Activated naive CD4-positive, alpha-beta T cell treated with anti-CD3 and anti-CD28 coated beads, Interleukin-2, amount 50 U/mL, for 24 hours (primary cell): ENCODE measurements around the gene ANK3.

Experiments used
- H3K27ac Mint-ChIP-seq: one replicate; pipeline ENCODE4 v1.8.0; 2021; ENCODE audit warnings: mild to moderate bottlenecking, mixed read lengths
- H3K27me3 Mint-ChIP-seq: one replicate; pipeline ENCODE4 v1.8.0; 2021; ENCODE audit warnings: mixed read lengths
- H3K36me3 Mint-ChIP-seq: one replicate; pipeline ENCODE4 v1.8.0; 2021; ENCODE audit warnings: mixed read lengths
- H3K4me1 Mint-ChIP-seq: one replicate; pipeline ENCODE4 v1.8.0; 2021; ENCODE audit warnings: mixed read lengths
- H3K4me3 Mint-ChIP-seq: one replicate; pipeline ENCODE4 v1.8.0; 2021; ENCODE audit warnings: mild to moderate bottlenecking, mixed read lengths
- H3K9me3 Mint-ChIP-seq: one replicate; pipeline ENCODE4 v1.8.0; 2021; ENCODE audit warnings: mixed read lengths

ANK3 gene

GRCh38 chr10:60029475-60029874 is 360.2 kb downstream of the ANK3 start:
- Mint-ChIP-seq H3K27me3 (no peaks in the 10 kb centered on the region), H3K9me3 (no peaks in the 10 kb centered on the region), H3K27ac (no peak overlapping the region), H3K4me1 (no peaks in the 10 kb centered on the region), H3K36me3 (no peaks in the 10 kb centered on the region), H3K4me3 (no peak overlapping the region)

- Mint-ChIP-seq H3K27ac (no peak overlapping the region), H3K36me3 (no peaks in the 10 kb centered on the region), H3K9me3 (no peaks in the 10 kb centered on the region), H3K4me3 (no peak overlapping the region), H3K27me3 (no peaks in the 10 kb centered on the region), H3K4me1 (no peaks in the 10 kb centered on the region)
Measured at GRCh38 chr10:60028081-60028480, 361.6 kb downstream of the ANK3 start.

- Mint-ChIP-seq H3K36me3 (no peaks in the 10 kb centered on the region), H3K9me3 (no peaks in the 10 kb centered on the region), H3K4me3 (no peak overlapping the region), H3K27me3 (no peaks in the 10 kb centered on the region), H3K4me1 (no peaks in the 10 kb centered on the region), H3K27ac (no peak overlapping the region)
Measured at GRCh38 chr10:60025279-60025678, 364.4 kb downstream of the ANK3 start.

GRCh38 chr10:60024506-60024905 is 365.2 kb downstream of the ANK3 start:
- no peaks in the 10 kb centered on the region for H3K27me3 Mint-ChIP-seq
- no peaks in the 10 kb centered on the region for H3K36me3 Mint-ChIP-seq
- no peaks in the 10 kb centered on the region for H3K4me1 Mint-ChIP-seq
- peak overlapping the region; percentile 69 for H3K27ac Mint-ChIP-seq
- H3K9me3 Mint-ChIP-seq: no peaks in the 10 kb centered on the region
- no peak overlapping the region for H3K4me3 Mint-ChIP-seq

GRCh38 chr10:60023155-60023877 is 366.4 kb downstream of the ANK3 start:
- H3K4me3 Mint-ChIP-seq: no peak overlapping the region
- no peaks in the 10 kb centered on the region for H3K36me3 Mint-ChIP-seq
- no peaks in the 10 kb centered on the region for H3K27me3 Mint-ChIP-seq
- H3K4me1 Mint-ChIP-seq: no peaks in the 10 kb centered on the region
- H3K27ac Mint-ChIP-seq: no peak overlapping the region
- no peaks in the 10 kb centered on the region for H3K9me3 Mint-ChIP-seq

GRCh38 chr10:60021361-60021760 is 368.3 kb downstream of the ANK3 start:
- H3K9me3 Mint-ChIP-seq: no peaks in the 10 kb centered on the region
- H3K4me1 Mint-ChIP-seq: no peaks in the 10 kb centered on the region
- H3K36me3 Mint-ChIP-seq: peaks cover 2% of the 10 kb centered on the region
- H3K27ac Mint-ChIP-seq: no peak overlapping the region
- H3K4me3 Mint-ChIP-seq: no peak overlapping the region
- H3K27me3 Mint-ChIP-seq: peaks cover 4% of the 10 kb centered on the region

GRCh38 chr10:60016794-60017193 is 372.9 kb downstream of the ANK3 start:
- no peaks in the 10 kb centered on the region for H3K4me1 Mint-ChIP-seq
- peaks cover 6% of the 10 kb centered on the region for H3K27me3 Mint-ChIP-seq
- no peaks in the 10 kb centered on the region for H3K9me3 Mint-ChIP-seq
- peaks cover 2% of the 10 kb centered on the region for H3K36me3 Mint-ChIP-seq
- no peak overlapping the region for H3K4me3 Mint-ChIP-seq
- H3K27ac Mint-ChIP-seq: no peak overlapping the region

- Mint-ChIP-seq H3K36me3 (no peaks in the 10 kb centered on the region), H3K4me1 (no peaks in the 10 kb centered on the region), H3K27ac (no peak overlapping the region), H3K4me3 (no peak overlapping the region), H3K9me3 (no peaks in the 10 kb centered on the region), H3K27me3 (peaks cover 2% of the 10 kb centered on the region)
Measured at GRCh38 chr10:60009710-60010383, 379.8 kb downstream of the ANK3 start.

- H3K4me1 Mint-ChIP-seq: no peaks in the 10 kb centered on the region
- H3K27ac Mint-ChIP-seq: no peak overlapping the region
Measured at GRCh38 chr10:60009276-60009675, 380.4 kb downstream of the ANK3 start.

GRCh38 chr10:60008816-60009215 is 380.9 kb downstream of the ANK3 start:
- H3K27ac Mint-ChIP-seq: no peak overlapping the region
- H3K36me3 Mint-ChIP-seq: no peaks in the 10 kb centered on the region
- no peaks in the 10 kb centered on the region for H3K4me1 Mint-ChIP-seq

More at GRCh38 chr10:60009276-60009675, 380.4 kb downstream of the ANK3 start:
- peaks cover 2% of the 10 kb centered on the region for H3K27me3 Mint-ChIP-seq
- no peaks in the 10 kb centered on the region for H3K9me3 Mint-ChIP-seq
- no peaks in the 10 kb centered on the region for H3K36me3 Mint-ChIP-seq
- H3K4me3 Mint-ChIP-seq: no peak overlapping the region

GRCh38 chr10:60006062-60006461 is 383.6 kb downstream of the ANK3 start:
- peaks cover 2% of the 10 kb centered on the region for H3K27me3 Mint-ChIP-seq
- no peaks in the 10 kb centered on the region for H3K4me1 Mint-ChIP-seq
- H3K27ac Mint-ChIP-seq: no peak overlapping the region
- no peak overlapping the region for H3K4me3 Mint-ChIP-seq
- no peaks in the 10 kb centered on the region for H3K36me3 Mint-ChIP-seq
- H3K9me3 Mint-ChIP-seq: no peaks in the 10 kb centered on the region

More at GRCh38 chr10:60008816-60009215, 380.9 kb downstream of the ANK3 start:
- no peaks in the 10 kb centered on the region for H3K9me3 Mint-ChIP-seq
- H3K4me3 Mint-ChIP-seq: no peak overlapping the region
- H3K27me3 Mint-ChIP-seq: peaks cover 2% of the 10 kb centered on the region

GRCh38 chr10:60003651-60004523 is 385.8 kb downstream of the ANK3 start:
- H3K27ac Mint-ChIP-seq: no peak overlapping the region
- H3K4me1 Mint-ChIP-seq: no peaks in the 10 kb centered on the region
- no peaks in the 10 kb centered on the region for H3K36me3 Mint-ChIP-seq
- no peaks in the 10 kb centered on the region for H3K9me3 Mint-ChIP-seq
- H3K4me3 Mint-ChIP-seq: no peak overlapping the region
- peaks cover 2% of the 10 kb centered on the region for H3K27me3 Mint-ChIP-seq

GRCh38 chr10:60000747-60001146 is 388.9 kb downstream of the ANK3 start:
- Mint-ChIP-seq H3K4me3 (no peak overlapping the region), H3K36me3 (no peaks in the 10 kb centered on the region), H3K27me3 (no peaks in the 10 kb centered on the region), H3K27ac (no peak overlapping the region), H3K4me1 (no peaks in the 10 kb centered on the region), H3K9me3 (no peaks in the 10 kb centered on the region)

- H3K4me3 Mint-ChIP-seq: no peak overlapping the region
Measured at GRCh38 chr10:59997827-59998525, 391.7 kb downstream of the ANK3 start.

GRCh38 chr10:59995862-59996261 is 393.8 kb downstream of the ANK3 start:
- Mint-ChIP-seq H3K4me1 (peaks cover 5% of the 10 kb centered on the region), H3K4me3 (no peak overlapping the region), H3K27ac (no peak overlapping the region), H3K27me3 (peaks cover 9% of the 10 kb centered on the region), H3K36me3 (no peaks in the 10 kb centered on the region), H3K9me3 (no peaks in the 10 kb centered on the region)

More at GRCh38 chr10:59997827-59998525, 391.7 kb downstream of the ANK3 start:
- Mint-ChIP-seq H3K36me3 (no peaks in the 10 kb centered on the region), H3K4me1 (no peaks in the 10 kb centered on the region), H3K9me3 (no peaks in the 10 kb centered on the region), H3K27ac (no peak overlapping the region), H3K27me3 (peaks cover 6% of the 10 kb centered on the region)
